ENCODE results near the gene NOSIP. TPM values are rescaled to one million over a fixed set of nuclear protein-coding genes. Genes with fewer than 3 reads are reported as not detected.

Gene NOSIP
- total and polyA plus RNA-seq, 11 donors: 37.3 to 91.3 (median 49.0) TPM

DNA sequence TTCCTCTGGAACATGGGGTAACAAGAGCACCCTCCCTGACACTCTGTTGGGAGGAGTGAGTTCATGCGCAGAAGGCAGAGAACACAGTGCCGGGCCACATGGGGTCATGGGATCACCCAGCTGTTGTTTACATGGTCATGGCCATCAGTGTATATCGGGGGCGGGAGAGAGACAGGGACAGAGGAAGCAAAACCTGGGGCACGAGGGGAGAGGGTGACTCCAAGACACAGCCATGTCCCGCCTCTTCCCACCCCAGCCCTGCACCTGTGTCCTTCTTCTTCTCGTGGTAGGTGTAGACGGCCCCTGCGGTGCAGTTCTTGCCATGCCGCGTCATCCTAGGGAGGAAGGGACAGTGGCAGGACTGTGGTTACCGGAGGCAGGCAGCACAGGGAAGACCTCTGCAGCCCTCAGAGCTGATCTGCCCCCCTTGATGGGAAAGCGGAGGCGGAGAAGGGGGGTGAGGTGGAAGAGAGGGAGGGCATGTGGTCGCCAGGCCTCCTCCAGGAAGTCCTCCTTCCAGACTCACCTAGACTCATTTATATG is 19.9 kb downstream of the NOSIP start:
- Histone ChIP-seq H3K4me3 (peak overlapping the region in 2 of 12 donors; percentile 6 to 36), H3K9me3 (no peaks in the 10 kb centered on the region), H3K27ac (peak overlapping the region in 6 of 12 donors; percentile 23 to 73 (median 42)), H3K36me3 (peaks cover 0 to 56% (median 43%) of the 10 kb centered on the region in 9 donors), H3K27me3 (no peaks in the 10 kb centered on the region), H3K4me1 (peaks cover 2 to 52% (median 13%) of the 10 kb centered on the region in 12 donors)
- WGBS, 4 donors: 80 to 87% (median 81%) methylated on average over 15 of the region's 15 CpGs
- intact Hi-C loops (cut with DNase I): no loop called here
- TF ChIP-seq POLR2A (IDR thresholded peaks at IDR 0.05): no peak
- TF ChIP-seq, protein P1, sequence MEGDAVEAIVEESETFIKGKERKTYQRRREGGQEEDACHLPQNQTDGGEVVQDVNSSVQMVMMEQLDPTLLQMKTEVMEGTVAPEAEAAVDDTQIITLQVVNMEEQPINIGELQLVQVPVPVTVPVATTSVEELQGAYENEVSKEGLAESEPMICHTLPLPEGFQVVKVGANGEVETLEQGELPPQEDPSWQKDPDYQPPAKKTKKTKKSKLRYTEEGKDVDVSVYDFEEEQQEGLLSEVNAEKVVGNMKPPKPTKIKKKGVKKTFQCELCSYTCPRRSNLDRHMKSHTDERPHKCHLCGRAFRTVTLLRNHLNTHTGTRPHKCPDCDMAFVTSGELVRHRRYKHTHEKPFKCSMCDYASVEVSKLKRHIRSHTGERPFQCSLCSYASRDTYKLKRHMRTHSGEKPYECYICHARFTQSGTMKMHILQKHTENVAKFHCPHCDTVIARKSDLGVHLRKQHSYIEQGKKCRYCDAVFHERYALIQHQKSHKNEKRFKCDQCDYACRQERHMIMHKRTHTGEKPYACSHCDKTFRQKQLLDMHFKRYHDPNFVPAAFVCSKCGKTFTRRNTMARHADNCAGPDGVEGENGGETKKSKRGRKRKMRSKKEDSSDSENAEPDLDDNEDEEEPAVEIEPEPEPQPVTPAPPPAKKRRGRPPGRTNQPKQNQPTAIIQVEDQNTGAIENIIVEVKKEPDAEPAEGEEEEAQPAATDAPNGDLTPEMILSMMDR (IDR thresholded peaks at IDR 0.05): no peak
- ATAC-seq (peak; percentile 23 to 57 (median 44)), DNase-seq (peak in 4 of 5 donors; percentile 39 to 65 (median 53))

DNA sequence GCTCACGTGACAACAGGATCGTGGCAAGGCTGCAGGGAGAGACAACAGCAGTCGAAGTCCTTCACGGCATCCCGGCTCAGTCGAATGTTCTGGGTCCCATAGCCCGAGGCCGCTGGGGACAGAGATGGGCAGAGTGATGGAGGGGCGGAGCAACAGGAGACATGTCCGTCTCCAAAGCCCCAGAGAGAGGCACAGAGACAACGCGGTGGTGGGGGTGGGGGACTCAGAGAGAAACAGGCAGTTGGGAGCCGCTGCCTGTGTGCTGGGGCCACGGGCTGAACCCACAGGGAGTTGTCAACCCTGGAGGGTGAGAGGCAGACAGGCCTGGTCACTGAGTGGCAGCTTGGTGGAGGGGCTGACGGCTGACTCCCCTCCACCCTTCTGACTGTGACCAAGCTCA is 20.4 kb downstream of the NOSIP start:
- DNase-seq (peak in 1 of 5 donors; percentile 49), ATAC-seq (peak in 1 of 4 donors; percentile 5)
- Histone ChIP-seq H3K27ac (peak overlapping the region in 5 of 12 donors; percentile 23 to 73 (median 45)), H3K27me3 (no peaks in the 10 kb centered on the region), H3K9me3 (no peaks in the 10 kb centered on the region), H3K4me1 (peaks cover 0 to 52% (median 8%) of the 10 kb centered on the region in 12 donors), H3K36me3 (peaks cover 0 to 61% (median 48%) of the 10 kb centered on the region in 9 donors), H3K4me3 (peak overlapping the region in 2 of 12 donors; percentile 6 to 36)
- 72 to 75% (median 74%) methylated on average over 13 to 15 of the region's 15 CpGs for WGBS, 4 donors
- TF ChIP-seq, protein P1 (IDR thresholded peaks at IDR 0.05): no peak
- no peak for TF ChIP-seq POLR2A (IDR thresholded peaks at IDR 0.05)
- intact Hi-C loops (cut with DNase I): no loop called here

DNA sequence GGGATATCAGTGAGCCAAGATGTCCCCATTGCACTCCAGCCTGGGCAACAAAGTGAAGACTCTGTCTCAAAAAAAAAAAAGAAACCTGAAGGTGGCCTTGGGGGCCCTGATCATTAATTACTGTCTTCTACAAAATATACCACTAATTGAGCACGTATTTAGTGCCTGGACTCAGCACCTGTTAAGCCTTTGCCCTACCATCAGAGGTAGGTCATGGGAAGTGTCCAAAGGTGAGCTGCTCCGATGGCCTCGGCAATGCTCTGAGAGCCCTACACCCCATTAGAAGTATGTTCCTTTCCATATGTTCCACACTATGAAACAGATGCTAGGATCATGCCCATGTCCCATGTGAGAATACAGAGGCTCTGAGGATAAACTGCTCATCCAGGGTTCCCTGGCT is 20.9 kb downstream of the NOSIP start:
- Histone ChIP-seq H3K27me3 (no peaks in the 10 kb centered on the region), H3K4me1 (peaks cover 0 to 52% (median 3%) of the 10 kb centered on the region in 12 donors), H3K36me3 (peaks cover 0 to 66% (median 52%) of the 10 kb centered on the region in 9 donors), H3K4me3 (peak overlapping the region in 1 of 12 donors; percentile 36), H3K9me3 (no peaks in the 10 kb centered on the region), H3K27ac (peak overlapping the region in 3 of 12 donors; percentile 38 to 73 (median 48))
- no peak for TF ChIP-seq POLR2A (IDR thresholded peaks at IDR 0.05)
- TF ChIP-seq, protein P1 (IDR thresholded peaks at IDR 0.05): no peak
- WGBS, 4 donors: 92 to 96% (median 94%) methylated on average over 3 of the region's 3 CpGs
- intact Hi-C loops (cut with DNase I): no loop called here
- ATAC-seq (no peak), DNase-seq (no peak)

DNA sequence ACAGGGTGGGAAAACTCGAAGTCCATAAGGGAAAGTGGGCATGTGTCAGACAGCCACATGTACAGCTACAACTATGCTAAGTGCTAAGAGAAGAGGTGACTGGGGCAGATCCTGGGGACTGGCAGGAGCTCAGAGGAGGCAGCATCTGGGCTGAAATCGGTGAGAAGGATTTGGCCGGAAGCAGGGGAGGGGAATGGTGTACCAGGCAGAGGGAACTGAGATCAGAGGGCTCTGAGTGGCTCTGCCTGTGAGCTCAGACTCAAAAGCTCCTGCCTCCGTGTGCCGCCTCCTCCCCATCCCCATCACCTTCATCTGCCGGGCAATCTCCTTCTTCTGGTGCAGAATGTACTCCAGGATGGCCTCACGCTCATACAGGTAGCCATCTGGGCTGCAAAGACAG is 21.8 kb downstream of the NOSIP start:
- Histone ChIP-seq H3K4me3 (peak overlapping the region in 1 of 12 donors; percentile 36), H3K4me1 (peaks cover 0 to 56% (median 3%) of the 10 kb centered on the region in 12 donors), H3K9me3 (no peaks in the 10 kb centered on the region), H3K27me3 (no peaks in the 10 kb centered on the region), H3K27ac (peak overlapping the region in 1 of 12 donors; percentile 73), H3K36me3 (peaks cover 0 to 68% (median 53%) of the 10 kb centered on the region in 9 donors)
- intact Hi-C loops (cut with DNase I): no loop called here
- TF ChIP-seq, protein P1 (IDR thresholded peaks at IDR 0.05): no peak
- no peak for TF ChIP-seq POLR2A (IDR thresholded peaks at IDR 0.05)
- WGBS, 4 donors: 84 to 93% (median 85%) methylated on average over 7 of the region's 7 CpGs
- DNase-seq (no peak), ATAC-seq (no peak)
